Tongue (tissue), 3 donors: ENCODE measurements around the gene DGCR2. TPM values are rescaled to one million over a fixed set of nuclear protein-coding genes. Genes with fewer than 3 reads are reported as not detected.
A peak's percentile ranks its signal among the peaks of the same experiment; 100 is the strongest.
"Not testable (repeated sequence)": the region's sequence is repeated elsewhere in the genome, so short reads cannot be mapped to it uniquely, and the experiment has no call there.

Experiments
- DNase-seq: peaks from one replicate; pipeline ENCODE4 v3.0.0-alpha.2; 2015
- small RNA-seq: library from RNA; depleted of rRNA; stranded (forward); fragments of <200 nt; gene quantifications from one replicate; pipeline ENCODE3, GENCODE V24; 2014; ENCODE audit warnings: low replicate concordance
- total RNA-seq: library from RNA; depleted of rRNA; stranded (reverse); fragments of >200 nt; gene quantifications from one replicate; pipeline ENCODE4 v1.2.3, GENCODE V29; 2014

DGCR2 gene
- total RNA-seq, 1 donor from 2014 or later, result 68.3 TPM

DNA sequence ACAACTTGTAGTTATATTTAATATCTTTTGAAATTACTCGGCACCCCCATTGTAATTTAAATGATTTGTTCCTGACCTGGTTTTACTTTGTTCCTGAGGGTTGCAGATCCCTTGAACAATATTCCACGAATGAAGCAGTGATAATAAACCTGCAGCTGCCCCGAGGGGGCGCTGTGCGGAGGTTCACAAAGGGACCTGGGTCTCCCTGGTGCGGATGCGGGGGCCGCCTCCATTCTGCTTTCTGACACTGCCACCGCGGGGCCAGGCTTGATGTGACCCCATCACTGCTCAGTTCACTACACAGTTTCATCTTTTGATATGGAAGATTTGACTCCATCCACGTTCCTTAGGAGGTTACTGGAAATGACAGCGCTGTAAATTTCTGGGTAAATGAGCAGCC, 123.2 kb downstream of the DGCR2 start:
- no peak for DNase-seq

- DNase-seq, result peak; percentile 3
Observed at GRCh38 chr22:18997925-18998315, 124.3 kb downstream of the DGCR2 start.

DNA sequence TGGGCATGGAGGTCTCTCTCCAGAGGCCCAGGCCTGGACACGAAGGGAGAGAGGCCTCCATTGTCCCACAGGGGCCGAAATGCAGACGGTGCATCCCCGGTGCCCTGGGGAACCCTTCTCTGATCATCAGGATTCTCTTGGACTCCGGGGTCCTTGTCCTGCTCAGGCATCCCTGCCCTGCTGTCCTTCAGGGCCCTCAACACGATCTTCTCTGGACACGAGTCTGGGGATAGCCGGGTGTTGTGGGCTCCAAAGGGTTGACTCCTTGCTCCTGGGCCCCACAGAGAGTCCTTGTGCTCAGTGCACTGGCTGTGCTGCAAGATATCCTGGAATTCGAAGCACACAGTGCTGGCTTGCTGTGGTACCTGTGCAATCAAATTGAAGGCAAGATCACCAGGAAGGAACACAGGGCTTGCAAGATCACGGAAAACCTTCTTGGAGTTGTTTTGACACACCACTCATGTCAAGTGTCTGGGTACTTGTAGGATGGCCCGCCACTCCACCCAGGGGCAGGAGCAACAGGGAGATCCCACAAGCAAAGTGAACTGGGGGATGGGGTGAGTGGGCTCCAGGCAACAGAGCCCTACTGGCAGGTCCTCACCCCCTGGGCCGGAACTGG, 124.8 kb downstream of the DGCR2 start:
- DNase-seq, result no peak

DNA sequence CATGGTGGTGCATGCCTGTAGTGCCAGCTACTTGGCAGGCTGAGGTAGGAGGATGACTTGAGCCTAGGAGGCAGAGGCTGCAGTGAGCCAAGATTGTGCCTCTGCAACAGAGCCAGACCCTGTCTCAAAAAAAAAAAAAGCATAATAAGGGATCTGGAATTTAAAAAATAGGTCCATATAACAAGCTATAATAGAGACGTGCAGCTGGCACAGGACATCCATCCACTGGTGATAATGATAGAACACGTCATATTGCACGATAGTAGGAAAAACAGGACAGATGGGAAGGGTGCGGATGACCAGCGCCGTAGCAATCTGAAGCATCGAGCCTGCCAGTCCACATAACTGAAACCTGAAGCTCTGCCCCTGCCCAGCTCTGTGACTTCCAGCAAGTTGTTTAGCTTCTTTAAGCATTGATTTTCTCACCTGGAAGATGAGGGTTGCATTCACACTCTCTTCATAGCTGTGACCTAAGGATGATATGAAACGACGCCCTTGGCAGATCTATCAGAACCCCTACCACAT, 125.8 kb downstream of the DGCR2 start:
- no peak for DNase-seq

GRCh38 chr22:18995327-18995711, 126.9 kb downstream of the DGCR2 start:
- DNase-seq, result no peak

DNA sequence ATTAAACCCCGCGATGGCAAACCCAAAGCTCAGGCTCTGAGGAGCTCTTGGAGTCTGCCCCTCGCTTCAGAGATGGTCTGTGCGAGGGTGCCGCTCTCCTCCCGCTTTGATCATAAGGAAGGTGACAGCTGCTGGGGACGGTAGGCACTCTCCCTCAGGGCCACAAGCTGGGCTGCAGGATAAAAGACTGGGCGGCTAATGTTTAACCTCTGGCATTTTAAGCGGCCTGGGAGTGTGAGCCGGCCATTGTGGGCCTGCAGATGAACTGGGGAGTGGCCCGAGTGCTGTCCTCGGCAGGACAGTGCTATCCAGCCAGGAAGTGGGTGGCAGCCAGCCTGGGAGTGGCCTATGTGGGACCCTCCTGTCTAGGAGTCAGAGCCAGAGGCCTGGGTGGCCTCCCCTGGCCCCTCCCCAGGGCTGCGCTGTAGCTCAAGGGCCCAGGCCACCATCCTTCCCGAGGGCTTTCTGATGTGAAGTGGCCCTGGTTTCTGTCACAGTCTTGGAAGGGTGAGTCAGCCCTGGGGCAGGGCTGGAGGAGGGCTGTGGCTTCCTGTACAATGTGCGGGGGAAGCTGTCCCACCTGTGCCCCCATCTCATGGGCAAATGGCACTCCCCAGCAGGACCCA, 127.4 kb downstream of the DGCR2 start:
- peak; percentile 4 for DNase-seq

- no peak for DNase-seq
Observed at GRCh38 chr22:18994056-18994455, 128.2 kb downstream of the DGCR2 start.

GRCh38 chr22:18992543-18993198, 129.5 kb downstream of the DGCR2 start:
- DNase-seq, result no peak

DNA sequence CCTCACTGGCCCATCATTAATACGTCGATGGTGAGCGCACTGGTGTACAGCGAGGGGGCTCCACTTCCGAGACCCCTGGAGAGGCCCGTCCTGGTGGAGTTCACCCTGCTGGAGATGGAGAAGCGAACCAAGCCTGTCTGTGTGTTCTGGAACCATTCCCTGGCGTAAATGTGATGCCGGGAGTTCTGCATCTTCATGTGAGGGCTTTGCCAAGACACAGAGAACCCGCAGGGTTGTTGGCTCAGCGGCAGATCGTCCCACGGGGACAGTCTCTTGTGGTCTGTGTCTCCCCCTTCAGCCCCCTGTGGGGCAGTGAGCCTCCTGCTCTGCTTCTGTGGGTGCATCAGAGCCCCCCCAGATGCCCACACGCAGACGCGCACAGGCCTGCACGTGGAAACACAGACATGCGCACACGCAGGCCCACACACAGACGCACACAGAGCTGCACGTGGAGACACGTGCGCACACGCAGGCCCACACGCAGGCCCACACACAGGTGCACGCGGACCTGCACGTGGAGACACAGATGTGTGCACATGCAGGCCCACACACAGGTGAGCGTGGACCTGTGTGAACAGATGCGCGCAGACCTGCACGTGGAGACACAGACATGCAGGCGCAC, 130.3 kb downstream of the DGCR2 start:
- no peak for DNase-seq

GRCh38 chr22:18991138-18991432, 131.1 kb downstream of the DGCR2 start:
- DNase-seq, result no peak

GRCh38 chr22:18990355-18991137, 131.7 kb downstream of the DGCR2 start:
- DNase-seq, result no peak

DNA sequence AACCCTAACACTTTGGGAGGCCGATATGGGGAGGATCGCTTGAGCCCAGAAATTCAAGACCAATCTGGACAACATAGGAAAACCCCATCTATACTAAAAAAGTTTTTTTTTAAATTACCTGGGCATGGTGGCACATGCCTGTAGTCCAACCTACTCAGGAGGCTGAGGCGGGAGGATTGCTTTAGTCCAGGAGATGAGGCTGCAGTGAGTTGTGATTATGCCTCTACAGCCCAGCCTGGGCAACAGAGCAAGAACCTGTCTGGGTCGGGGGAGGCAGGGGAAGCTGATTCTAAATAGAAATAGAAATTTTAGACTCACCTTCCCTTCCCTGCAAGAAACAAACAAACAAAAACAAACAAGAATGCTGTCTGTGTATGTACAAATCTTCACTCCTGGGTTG, 133.3 kb downstream of the DGCR2 start:
- no peak for DNase-seq

- DNase-seq, result no peak
Observed at GRCh38 chr22:18987765-18988164, 134.4 kb downstream of the DGCR2 start.

- not testable (repeated sequence) for DNase-seq
Observed at GRCh38 chr22:18987114-18987513, 135.1 kb downstream of the DGCR2 start.

Small RNA genes within 50 kb of the gene (small RNA-seq; reads per million reads assigned to genes)
- not detected for gene RF00019

Other genes with a start within 250 kb of the DGCR2 start
- gene DGCR6, start 216.1 kb downstream of the DGCR2 start, total RNA-seq, result 24.4 TPM
- gene PRODH, start 186.1 kb downstream of the DGCR2 start, total RNA-seq, result 7.6 TPM
- not detected for gene TSSK2, start 8.9 kb upstream of the DGCR2 start, total RNA-seq
- 11.7 TPM for gene ESS2, start 22.2 kb upstream of the DGCR2 start, total RNA-seq
- not detected for gene GSC2, start 27.9 kb upstream of the DGCR2 start, total RNA-seq
- 20.6 TPM for gene SLC25A1, start 56.3 kb upstream of the DGCR2 start, total RNA-seq
- 60.1 TPM for gene CLTCL1, start 169.3 kb upstream of the DGCR2 start, total RNA-seq